Endothelial cell of umbilical vein (primary cell): ENCODE results near the gene SERPINA1. TPM values are rescaled to one million over a fixed set of nuclear protein-coding genes. Genes with fewer than 3 reads are reported as not detected.

Experiments used
- BruUV-seq: library from RNA; stranded (reverse); fragments of 400-500 nt; replicated peaks from 2 replicates; lab custom pipeline; 2021; lab: Mats Ljungman, UMichigan
- CTCF ChIA-PET: fragments of 300-600, 350-600 bp; sonication (Branson Sonifier 250); formaldehyde crosslinking; loops from one replicate; lab custom pipeline; 2021; ENCODE audit warnings: antibody characterized with exemption, inconsistent platforms; lab: Charles Lee
- POLR2A ChIA-PET: fragments of 300-600, 350-600 bp; sonication (Branson Sonifier 250); formaldehyde crosslinking; loops from one replicate; lab custom pipeline; 2021; ENCODE audit warnings: antibody characterized with exemption, inconsistent platforms; lab: Charles Lee
- DNase-seq: peaks from one replicate; pipeline ENCODE4 v3.0.0-alpha.2; 2011; ENCODE audit warnings: low read depth, low spot score
- FAIRE-seq: peaks from 2 replicates; lab custom pipeline; 2011; peaks lifted over from hg19 to GRCh38; lab: Jason Lieb, UNC
- H2AFZ ChIP-seq: 2 replicates; pipeline ENCODE4 v1.6.0; 2012; ENCODE audit warnings: low read depth, low read length, control low read depth, inconsistent platforms
- H3K27ac ChIP-seq: 2 replicates; pipeline ENCODE4 v1.5.1; 2011; ENCODE audit warnings: low read depth, mild to moderate bottlenecking, control low read depth, low read length, moderate library complexity; ENCODE audit not compliant: insufficient read depth
- H3K27me3 ChIP-seq, 2 experiments: 2 replicates each; pipeline versions ENCODE4 v1.6.0 to v1.6.1; 2011; ENCODE audit warnings: low read length in 2 of 2, mixed read lengths in 1 of 2; ENCODE audit not compliant: control insufficient read depth in 2 of 2, insufficient read depth in 2 of 2
- H3K36me3 ChIP-seq, 2 experiments: 2 replicates in 1 of 2; 3 replicates in 1 of 2; pipeline ENCODE4 v1.5.1; 2011; ENCODE audit warnings: low read length in 2 of 2, mild to moderate bottlenecking in 1 of 2, moderate library complexity in 1 of 2; ENCODE audit not compliant: control insufficient read depth in 2 of 2, insufficient read depth in 2 of 2; ENCODE audit errors: extremely low read depth in 1 of 2
- H3K4me1 ChIP-seq: 3 replicates; pipeline ENCODE4 v1.5.1; 2011; ENCODE audit warnings: mild to moderate bottlenecking, low read length; ENCODE audit not compliant: control insufficient read depth, insufficient read depth; ENCODE audit errors: extremely low read depth
- H3K4me2 ChIP-seq: 2 replicates; pipeline ENCODE4 v1.6.1; 2011; ENCODE audit warnings: low read length, control low read depth, mixed read lengths; ENCODE audit not compliant: insufficient read depth
- H3K4me3 ChIP-seq, 3 experiments: fragments of 200-600 bp in 1 of 3; sonication (generic), shearing (Covaris generic) in 1 of 3; replicated peaks in 1 of 3; 2 replicates each; pipeline ENCODE4 v1.5.1; 2011 to 2016; ENCODE audit warnings: control low read depth in 3 of 3, low read length in 3 of 3, mild to moderate bottlenecking in 2 of 3, inconsistent platforms in 1 of 3, low read depth in 1 of 3, moderate library complexity in 1 of 3; ENCODE audit not compliant: insufficient read depth in 1 of 3
- H3K79me2 ChIP-seq: 2 replicates; pipeline ENCODE4 v1.6.0; 2012; ENCODE audit warnings: low read length, inconsistent platforms; ENCODE audit not compliant: control insufficient read depth, insufficient read depth
- H3K9ac ChIP-seq: replicated peaks from 2 replicates; pipeline ENCODE3; 2011; ENCODE audit warnings: low read length, control low read depth; ENCODE audit not compliant: insufficient read depth; ENCODE audit errors: extremely low read depth
- H3K9me1 ChIP-seq: replicated peaks from 3 replicates; pipeline ENCODE4 v1.6.0; 2011; ENCODE audit warnings: mild to moderate bottlenecking, low read length; ENCODE audit not compliant: control insufficient read depth, insufficient read depth; ENCODE audit errors: extremely low read depth
- H3K9me3 ChIP-seq: replicated peaks from 2 replicates; pipeline ENCODE4 v1.5.1; 2012; ENCODE audit warnings: low read length, inconsistent platforms; ENCODE audit not compliant: control insufficient read depth, insufficient read depth
- H4K20me1 ChIP-seq: replicated peaks from 2 replicates; pipeline ENCODE3; 2011; ENCODE audit warnings: mild to moderate bottlenecking, low read length; ENCODE audit not compliant: control insufficient read depth, insufficient read depth; ENCODE audit errors: extremely low read depth
- EZH2 ChIP-seq: IDR thresholded peaks from 2 replicates; pipeline ENCODE4 v1.6.1; 2012; ENCODE audit warnings: borderline replicate concordance, low read depth, mild to moderate bottlenecking, moderate library complexity, low read length, inconsistent platforms; ENCODE audit not compliant: severe bottlenecking
- FOS ChIP-seq: IDR thresholded peaks from 2 replicates; pipeline ENCODE4 v1.6.1; 2011; ENCODE audit warnings: mild to moderate bottlenecking, low read length, moderate library complexity, borderline replicate concordance; ENCODE audit not compliant: insufficient read depth
- GATA2 ChIP-seq: IDR thresholded peaks from 2 replicates; pipeline ENCODE4 v1.7.0; 2011; ENCODE audit warnings: low read depth, mild to moderate bottlenecking, moderate library complexity, mixed read lengths, low read length; ENCODE audit not compliant: insufficient read length, insufficient read depth
- JUN ChIP-seq: IDR thresholded peaks from 2 replicates; pipeline ENCODE4 v1.6.1; 2011; ENCODE audit warnings: borderline replicate concordance, low read depth; ENCODE audit not compliant: insufficient read length, insufficient read depth
- MYC ChIP-seq: IDR thresholded peaks from one replicate; pipeline ENCODE4 v1.6.1; 2011; ENCODE audit warnings: mild to moderate bottlenecking, low read depth, low read length
- POLR2A ChIP-seq: IDR thresholded peaks from 2 replicates; pipeline ENCODE4 v1.6.1; 2012; ENCODE audit warnings: low read depth, mild to moderate bottlenecking, control low read depth, low read length
- POLR2AphosphoS5 ChIP-seq: IDR thresholded peaks from 2 replicates; pipeline ENCODE4 v1.6.1; 2012; ENCODE audit warnings: low read depth, mild to moderate bottlenecking, control low read depth, low read length, moderate library complexity; ENCODE audit not compliant: insufficient read depth
- dilution Hi-C: fragments of 300-500 bp; cut with MboI; formaldehyde crosslinking; loops from one replicate; pipeline ENCODE4 v1.15.0; 2019; ENCODE audit warnings: low sequenced_read_pairs; ENCODE audit not compliant: extremely low pct_ligation_motif_present
- intact Hi-C: fragments of 100-400 bp; cut with micrococcal nuclease; formaldehyde crosslinking; loops from one replicate; pipeline ENCODE4 v1.10.0; 2022
- polyA plus RNA-seq, 4 experiments: library from polyadenylated mRNA; depleted of rRNA in 3 of 4; stranded (reverse) in 3 of 4; unstranded in 1 of 4; fragments of >200 nt; gene quantifications; 2 replicates each; pipeline versions ENCODE4 v1.2.1 to v1.2.3, GENCODE V29; 2011 to 2012; ENCODE audit warnings: missing spikeins in 1 of 4
- total RNA-seq: library from RNA; stranded (reverse); gene quantifications from 2 replicates; pipeline ENCODE4 v1.2.3, GENCODE V29; 2021
- TF ChIP-seq, protein P1 (sequence below): IDR thresholded peaks from 2 replicates; pipeline ENCODE4 v1.6.1; 2011; ENCODE audit not compliant: insufficient read depth, insufficient read length
- TF ChIP-seq, protein P2 (sequence below), 2 donors: IDR thresholded peaks; 1 replicate in 1 of 2; 2 replicates in 1 of 2; pipeline ENCODE4 v1.5.1; 2011; ENCODE audit warnings: low read length in 2 of 2, mild to moderate bottlenecking in 2 of 2, moderate library complexity in 2 of 2, control low read depth in 1 of 2, inconsistent platforms in 1 of 2, low read depth in 1 of 2; ENCODE audit not compliant: insufficient read depth in 1 of 2; ENCODE audit errors: extremely low read depth in 1 of 2

SERPINA1 gene
- total and polyA plus RNA-seq, 2 donors (not counting 3 experiments of a cell fraction or from before 2014, with no cell fraction given), result not detected

DNA sequence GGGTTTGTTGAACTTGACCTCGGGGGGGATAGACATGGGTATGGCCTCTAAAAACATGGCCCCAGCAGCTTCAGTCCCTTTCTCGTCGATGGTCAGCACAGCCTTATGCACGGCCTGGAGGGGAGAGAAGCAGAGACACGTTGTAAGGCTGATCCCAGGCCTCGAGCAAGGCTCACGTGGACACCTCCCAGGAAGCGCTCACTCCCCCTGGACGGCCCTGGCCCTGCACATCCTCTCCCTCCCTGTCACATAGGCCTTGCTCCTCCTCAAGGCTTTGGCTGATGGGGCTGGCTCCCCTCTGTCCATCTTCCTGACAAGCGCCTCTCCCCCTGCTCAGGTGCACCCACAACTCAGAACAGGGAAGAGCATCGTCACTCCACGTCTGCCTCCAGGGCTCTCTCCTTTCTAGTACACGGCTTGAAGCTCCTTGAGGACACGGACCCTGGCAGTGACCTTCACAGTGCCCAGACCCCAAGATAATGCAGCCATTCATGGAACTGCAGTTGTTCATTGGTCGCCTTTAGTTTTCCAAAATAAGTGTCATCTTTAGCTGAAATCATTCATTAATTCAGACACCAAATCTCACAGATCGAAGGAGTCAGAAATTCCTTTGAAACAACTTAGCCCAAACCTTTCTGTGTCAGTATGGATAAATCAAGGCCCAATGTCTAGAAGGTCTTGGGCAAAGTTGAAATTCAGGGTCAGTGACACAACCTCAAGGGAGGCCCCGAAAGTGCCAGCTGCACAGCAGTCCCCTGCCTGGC is 9.7 kb downstream of the SERPINA1 start:
- no peaks in the 10 kb centered on the region for H3K4me1 ChIP-seq
- no peak overlapping the region for H2AFZ ChIP-seq
- FAIRE-seq (no peak), DNase-seq (no peak)
- intact Hi-C loops, result no loop called here
- dilution Hi-C loops, result no loop called here
- H3K9me1 ChIP-seq, result no peaks in the 10 kb centered on the region
- H4K20me1 ChIP-seq, result no peaks in the 10 kb centered on the region
- CTCF ChIA-PET, result no interaction called here
- TF ChIP-seq MYC (no peak), POLR2A (no peak), JUN (no peak), FOS (no peak), EZH2 (no peak), POLR2AphosphoS5 (no peak), GATA2 (no peak)
- TF ChIP-seq, protein P1, sequence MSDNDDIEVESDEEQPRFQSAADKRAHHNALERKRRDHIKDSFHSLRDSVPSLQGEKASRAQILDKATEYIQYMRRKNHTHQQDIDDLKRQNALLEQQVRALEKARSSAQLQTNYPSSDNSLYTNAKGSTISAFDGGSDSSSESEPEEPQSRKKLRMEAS, result no peak
- TF ChIP-seq, protein P2, sequence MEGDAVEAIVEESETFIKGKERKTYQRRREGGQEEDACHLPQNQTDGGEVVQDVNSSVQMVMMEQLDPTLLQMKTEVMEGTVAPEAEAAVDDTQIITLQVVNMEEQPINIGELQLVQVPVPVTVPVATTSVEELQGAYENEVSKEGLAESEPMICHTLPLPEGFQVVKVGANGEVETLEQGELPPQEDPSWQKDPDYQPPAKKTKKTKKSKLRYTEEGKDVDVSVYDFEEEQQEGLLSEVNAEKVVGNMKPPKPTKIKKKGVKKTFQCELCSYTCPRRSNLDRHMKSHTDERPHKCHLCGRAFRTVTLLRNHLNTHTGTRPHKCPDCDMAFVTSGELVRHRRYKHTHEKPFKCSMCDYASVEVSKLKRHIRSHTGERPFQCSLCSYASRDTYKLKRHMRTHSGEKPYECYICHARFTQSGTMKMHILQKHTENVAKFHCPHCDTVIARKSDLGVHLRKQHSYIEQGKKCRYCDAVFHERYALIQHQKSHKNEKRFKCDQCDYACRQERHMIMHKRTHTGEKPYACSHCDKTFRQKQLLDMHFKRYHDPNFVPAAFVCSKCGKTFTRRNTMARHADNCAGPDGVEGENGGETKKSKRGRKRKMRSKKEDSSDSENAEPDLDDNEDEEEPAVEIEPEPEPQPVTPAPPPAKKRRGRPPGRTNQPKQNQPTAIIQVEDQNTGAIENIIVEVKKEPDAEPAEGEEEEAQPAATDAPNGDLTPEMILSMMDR (IDR thresholded peaks at IDR 0.05; ENCODE audit: extremely low read depth in 1 of 2, insufficient read depth in 1 of 2, low read depth in 1 of 2, low read length in 2 of 2), result no peak
- no peak overlapping the region for H3K4me2 ChIP-seq
- H3K9me3 ChIP-seq, result no peaks in the 10 kb centered on the region
- H3K9ac ChIP-seq, result no peak overlapping the region
- no peak overlapping the region for H3K4me3 ChIP-seq
- no peaks in the 10 kb centered on the region for H3K27me3 ChIP-seq
- no peak overlapping the region for H3K27ac ChIP-seq
- H3K79me2 ChIP-seq, result no peaks in the 10 kb centered on the region
- H3K36me3 ChIP-seq, result no peaks in the 10 kb centered on the region
- POLR2A ChIA-PET, result no interaction called here
- no TSS peak for BruUV-seq
